Loucy (cell line): Measurements from ENCODE around the gene PCDHGC5.

Experiments
- H2AFZ ChIP-seq: fragments of 200-600 bp; sonication (generic); 2 replicates; pipeline ENCODE4 v1.6.0; 2016; ENCODE audit warnings: antibody characterized with exemption, mild to moderate bottlenecking, low read length, moderate library complexity
- H3F3A ChIP-seq: fragments of 200-600 bp; 2 replicates; pipeline ENCODE4 v1.6.0; 2016; ENCODE audit warnings: antibody characterized with exemption, low read depth, mild to moderate bottlenecking
- H3K27me3 ChIP-seq: fragments of 200-600 bp; sonication (generic); 2 replicates; pipeline ENCODE4 v1.6.1; 2014; ENCODE audit warnings: low read length, mild to moderate bottlenecking; ENCODE audit not compliant: insufficient read depth, poor library complexity, severe bottlenecking
- H3K36me3 ChIP-seq: fragments of 200-600 bp; sonication (generic); 2 replicates; pipeline ENCODE4 v1.6.1; 2016; ENCODE audit warnings: low read length; ENCODE audit not compliant: insufficient read depth
- H3K4me1 ChIP-seq: fragments of 200-600 bp; sonication (generic); 2 replicates; pipeline ENCODE4 v1.5.1; 2014; ENCODE audit warnings: low read length, mild to moderate bottlenecking; ENCODE audit not compliant: insufficient read depth, poor library complexity, severe bottlenecking
- H3K4me2 ChIP-seq: fragments of 200-600 bp; sonication (generic); 2 replicates; pipeline ENCODE4 v1.6.0; 2014; ENCODE audit warnings: antibody characterized with exemption, low read length, low read depth, mild to moderate bottlenecking; ENCODE audit not compliant: poor library complexity, severe bottlenecking
- H3K4me3 ChIP-seq: fragments of 200-600 bp; sonication (generic); 2 replicates; pipeline ENCODE4 v1.5.1; 2014; ENCODE audit warnings: low read length, mild to moderate bottlenecking, mixed read lengths; ENCODE audit not compliant: poor library complexity, severe bottlenecking
- H3K79me2 ChIP-seq: fragments of 200-600 bp; sonication (generic); 2 replicates; pipeline ENCODE4 v1.6.1; 2014; ENCODE audit warnings: low read length; ENCODE audit not compliant: insufficient read depth
- H3K9ac ChIP-seq: fragments of 200-600 bp; sonication (generic); 2 replicates; pipeline ENCODE4 v1.6.0; 2014; ENCODE audit warnings: mild to moderate bottlenecking, low read depth, low read length, moderate library complexity; ENCODE audit not compliant: poor library complexity, severe bottlenecking
- H3K9me2 ChIP-seq: fragments of 200-600 bp; sonication (generic); replicated peaks from 2 replicates; pipeline ENCODE4 v1.6.1; 2016; ENCODE audit warnings: low read depth, low read length, mixed read lengths
- H3K9me3 ChIP-seq: fragments of 200-600 bp; sonication (generic); 2 replicates; pipeline ENCODE4 v1.6.1; 2014; ENCODE audit warnings: mild to moderate bottlenecking, antibody characterized with exemption, low read length, low read depth; ENCODE audit not compliant: insufficient read depth
- H4K20me1 ChIP-seq: fragments of 200-600 bp; sonication (generic); 2 replicates; pipeline ENCODE4 v1.6.0; 2014; ENCODE audit warnings: antibody characterized with exemption, low read length, mild to moderate bottlenecking; ENCODE audit not compliant: insufficient read depth, poor library complexity, severe bottlenecking
- CTCF ChIP-seq: fragments of 200-600 bp; sonication (generic); conservative IDR thresholded peaks from 2 replicates; pipeline ENCODE4 v1.5.1; 2014; ENCODE audit warnings: mild to moderate bottlenecking, antibody characterized with exemption, low read length
- EZH2phosphoT487 ChIP-seq: fragments of 200-600 bp; IDR thresholded peaks from 2 replicates; pipeline ENCODE4 v1.6.1; 2018; ENCODE audit warnings: antibody characterized with exemption, mild to moderate bottlenecking, moderate library complexity, borderline replicate concordance

PCDHGC5 gene

GRCh38 chr5:141508440-141508797 is 19.5 kb downstream of the PCDHGC5 start:
- Histone ChIP-seq H3K9me3 (no peaks in the 10 kb centered on the region), H3K4me2 (no peak overlapping the region), H3F3A (no peaks in the 10 kb centered on the region), H3K27me3 (no peaks in the 10 kb centered on the region), H3K4me1 (no peaks in the 10 kb centered on the region), H3K9ac (no peak overlapping the region), H3K79me2 (no peaks in the 10 kb centered on the region), H3K4me3 (no peak overlapping the region), H2AFZ (no peak overlapping the region), H3K9me2 (no peaks in the 10 kb centered on the region), H3K36me3 (peaks cover 10% of the 10 kb centered on the region; the same call in 1 of the 2 replicates), H4K20me1 (no peaks in the 10 kb centered on the region)
- TF ChIP-seq EZH2phosphoT487 (no peak), CTCF (no peak)

DNA sequence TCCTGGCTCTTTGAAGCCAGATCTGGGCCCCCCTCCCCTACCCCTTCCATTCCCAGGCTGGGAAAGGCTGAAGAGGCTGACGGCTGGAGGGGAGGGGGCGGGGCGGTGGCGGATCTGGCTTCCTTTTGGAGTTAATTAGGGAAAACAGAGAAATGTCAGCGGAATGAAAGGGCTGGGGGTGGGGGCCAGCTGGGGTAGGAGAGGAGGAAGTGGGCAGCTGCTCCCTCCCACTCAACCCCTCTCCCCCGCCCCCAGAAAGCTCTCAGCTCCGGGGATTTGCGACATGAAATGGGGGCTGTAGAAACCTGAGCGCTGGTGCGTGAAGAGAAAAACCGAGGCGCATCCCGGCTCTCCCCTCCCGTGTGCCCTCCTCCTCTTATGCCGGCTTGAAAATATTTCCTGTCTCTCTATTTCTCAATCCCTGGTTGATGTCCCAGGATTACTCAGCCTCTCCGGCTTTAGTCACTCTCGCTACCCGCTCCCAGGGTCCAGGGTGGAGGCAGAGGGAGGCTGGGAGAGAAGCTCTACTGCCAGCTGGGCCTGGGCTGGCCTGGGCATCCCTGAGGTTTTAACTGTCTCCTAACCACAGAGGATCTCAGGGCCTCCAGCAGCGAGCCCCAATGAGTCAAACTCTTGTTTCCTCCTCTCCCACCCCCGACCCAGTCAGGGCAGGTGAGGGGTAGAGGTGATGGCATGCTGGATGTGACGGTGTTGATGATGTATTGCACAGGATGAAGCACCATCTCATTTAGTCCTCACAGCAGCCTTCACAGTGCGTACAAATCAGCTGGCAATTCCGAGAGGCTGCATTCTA is 20.1 kb downstream of the PCDHGC5 start:
- Histone ChIP-seq H3F3A (no peaks in the 10 kb centered on the region), H3K9me2 (no peaks in the 10 kb centered on the region), H4K20me1 (no peaks in the 10 kb centered on the region), H3K4me3 (no peak overlapping the region), H3K9me3 (no peaks in the 10 kb centered on the region), H3K4me1 (no peaks in the 10 kb centered on the region), H3K9ac (no peak overlapping the region), H3K36me3 (peaks cover 15% of the 10 kb centered on the region; the same call in 1 of the 2 replicates), H2AFZ (no peak overlapping the region), H3K4me2 (no peak overlapping the region), H3K27me3 (no peaks in the 10 kb centered on the region), H3K79me2 (no peaks in the 10 kb centered on the region)
- TF ChIP-seq CTCF (no peak), EZH2phosphoT487 (no peak)

DNA sequence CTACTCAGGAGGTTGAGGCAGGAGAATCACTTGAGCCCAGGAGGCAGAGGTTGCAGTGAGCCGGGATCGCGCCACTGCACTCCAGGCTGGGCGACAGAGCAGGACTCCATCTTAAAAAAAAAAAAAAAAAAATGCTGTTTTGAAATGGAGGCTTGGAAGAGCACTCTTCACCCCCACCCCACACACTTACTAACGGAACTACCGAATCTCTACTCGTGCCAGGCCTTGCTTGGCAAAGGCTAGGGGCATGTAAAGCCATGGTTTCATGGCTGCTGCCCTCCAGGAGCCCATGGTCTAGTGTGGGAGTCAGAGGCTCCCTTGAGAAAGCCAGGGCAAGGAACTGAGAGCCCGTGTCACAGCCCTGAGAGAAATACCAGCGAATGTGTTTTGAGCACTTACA is 21.3 kb downstream of the PCDHGC5 start:
- Histone ChIP-seq H3K4me2 (no peak overlapping the region), H3K9ac (no peak overlapping the region), H3K4me3 (no peak overlapping the region), H3K36me3 (peaks cover 27% of the 10 kb centered on the region; the same call in 1 of the 2 replicates), H4K20me1 (no peaks in the 10 kb centered on the region), H3K9me3 (no peaks in the 10 kb centered on the region), H2AFZ (no peak overlapping the region), H3K9me2 (no peaks in the 10 kb centered on the region), H3K27me3 (no peaks in the 10 kb centered on the region), H3K4me1 (no peaks in the 10 kb centered on the region), H3F3A (no peaks in the 10 kb centered on the region), H3K79me2 (no peaks in the 10 kb centered on the region)
- TF ChIP-seq EZH2phosphoT487 (no peak), CTCF (no peak)
